GM12864 (cell line): ENCODE results near the gene HDAC8.
A peak's percentile ranks its signal among the peaks of the same experiment; 100 is the strongest.

Experiments
- DNase-seq: peaks from one replicate; pipeline ENCODE4 v3.0.0-alpha.2; 2011; ENCODE audit warnings: low read depth
- H3K4me3 ChIP-seq: 2 replicates; pipeline ENCODE4 v1.5.1; 2011; ENCODE audit warnings: mild to moderate bottlenecking, low read depth, low read length, control low read depth
- TF ChIP-seq, protein P1 (sequence below): IDR thresholded peaks from 2 replicates; pipeline ENCODE4 v1.5.1; 2011; ENCODE audit warnings: low read depth, mild to moderate bottlenecking, moderate library complexity, low read length, control low read depth, inconsistent platforms; ENCODE audit errors: missing control alignments

HDAC8 gene

DNA sequence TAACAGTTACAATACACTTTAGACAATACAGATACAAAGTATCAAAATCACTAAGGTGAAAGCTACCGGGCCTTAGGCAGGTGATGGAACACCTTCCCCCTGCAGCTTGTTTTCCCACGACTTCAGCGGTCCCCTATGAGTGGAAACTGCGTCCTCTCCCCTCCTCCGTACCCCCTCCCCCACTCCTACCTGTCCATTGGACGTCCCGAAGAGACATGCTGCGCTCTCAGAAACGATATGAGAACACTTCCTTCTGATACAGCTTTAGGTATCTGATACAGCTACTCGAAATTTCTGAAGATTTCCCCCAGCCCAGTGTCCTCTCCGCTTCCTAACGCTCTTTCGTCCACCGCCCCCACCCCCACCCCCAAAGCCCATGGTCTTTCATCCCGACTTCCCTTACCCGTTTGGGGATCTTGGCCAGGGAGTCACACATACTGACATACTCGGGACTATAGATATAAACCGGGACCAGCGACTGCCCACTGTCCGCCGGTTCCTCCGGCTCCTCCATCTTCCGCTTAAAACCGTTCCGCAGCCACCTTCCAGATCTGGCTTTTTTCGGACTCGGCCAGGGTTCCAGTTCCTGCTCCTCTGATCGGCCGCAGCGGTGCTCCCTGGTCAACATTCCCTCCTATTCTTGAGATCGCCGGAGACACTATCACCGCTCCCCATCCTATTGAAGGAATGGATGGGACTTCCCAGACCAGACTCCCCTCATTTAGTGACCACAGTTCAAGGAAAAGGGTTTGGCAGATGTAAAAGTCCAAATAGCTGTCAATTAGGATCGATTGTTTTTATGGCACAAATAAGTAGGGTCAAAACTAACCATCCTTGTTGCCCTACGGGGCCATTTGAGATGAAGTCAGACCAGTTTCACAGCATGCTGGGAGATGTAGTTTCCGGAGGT, at the start of gene HDAC8:
TSS of gene HDAC8 (minus strand) at position 596 of the 910 bp plus-strand sequence. CDS start at position 514, 82 bp downstream.
- peak; percentile 52 for DNase-seq
- TF ChIP-seq, protein P1, sequence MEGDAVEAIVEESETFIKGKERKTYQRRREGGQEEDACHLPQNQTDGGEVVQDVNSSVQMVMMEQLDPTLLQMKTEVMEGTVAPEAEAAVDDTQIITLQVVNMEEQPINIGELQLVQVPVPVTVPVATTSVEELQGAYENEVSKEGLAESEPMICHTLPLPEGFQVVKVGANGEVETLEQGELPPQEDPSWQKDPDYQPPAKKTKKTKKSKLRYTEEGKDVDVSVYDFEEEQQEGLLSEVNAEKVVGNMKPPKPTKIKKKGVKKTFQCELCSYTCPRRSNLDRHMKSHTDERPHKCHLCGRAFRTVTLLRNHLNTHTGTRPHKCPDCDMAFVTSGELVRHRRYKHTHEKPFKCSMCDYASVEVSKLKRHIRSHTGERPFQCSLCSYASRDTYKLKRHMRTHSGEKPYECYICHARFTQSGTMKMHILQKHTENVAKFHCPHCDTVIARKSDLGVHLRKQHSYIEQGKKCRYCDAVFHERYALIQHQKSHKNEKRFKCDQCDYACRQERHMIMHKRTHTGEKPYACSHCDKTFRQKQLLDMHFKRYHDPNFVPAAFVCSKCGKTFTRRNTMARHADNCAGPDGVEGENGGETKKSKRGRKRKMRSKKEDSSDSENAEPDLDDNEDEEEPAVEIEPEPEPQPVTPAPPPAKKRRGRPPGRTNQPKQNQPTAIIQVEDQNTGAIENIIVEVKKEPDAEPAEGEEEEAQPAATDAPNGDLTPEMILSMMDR: no peak
- H3K4me3 ChIP-seq: peak within 1 kb of the TSS; percentile 80

DNA sequence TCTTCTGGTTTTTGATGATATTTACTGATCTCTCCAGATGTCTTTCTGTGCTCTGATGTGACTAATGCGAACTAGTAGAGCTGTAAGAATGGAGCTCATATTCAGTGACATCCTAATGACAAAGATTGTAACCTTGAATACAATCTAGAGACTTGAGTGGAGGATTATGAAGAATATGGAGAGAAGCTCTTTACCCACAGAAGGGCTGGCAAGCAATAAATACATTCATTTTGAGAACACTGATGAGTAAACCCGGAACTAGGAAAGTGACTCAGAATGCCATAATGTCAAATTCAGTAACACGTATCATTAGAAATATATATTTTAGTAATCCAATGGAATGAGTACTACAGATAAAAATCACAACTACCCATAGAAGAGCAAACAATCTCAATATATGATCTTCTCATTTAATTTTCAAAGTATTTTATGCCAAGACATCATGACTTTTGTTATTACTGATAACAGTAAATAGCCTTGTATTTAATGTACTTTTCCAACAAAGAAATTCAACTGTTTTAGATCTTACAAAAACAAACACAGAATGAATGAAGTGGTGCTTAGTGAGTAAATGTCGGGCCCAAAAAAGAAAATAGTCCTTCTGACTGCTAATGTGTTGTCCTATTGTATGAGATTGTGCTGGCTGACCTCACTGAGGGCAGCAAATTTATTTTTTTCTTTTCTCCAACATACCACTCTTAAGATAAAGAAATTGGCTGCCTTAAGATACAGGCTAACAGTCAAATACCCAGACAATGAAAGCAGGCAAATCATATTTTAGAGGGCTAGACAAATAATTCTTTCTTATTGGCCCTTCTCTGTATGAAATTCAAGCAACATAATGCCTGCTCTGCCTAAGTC, 49.2 kb upstream of the HDAC8 start:
- DNase-seq: peak; percentile 15
- TF ChIP-seq, protein P1: no peak
- no peak overlapping the region for H3K4me3 ChIP-seq

DNA sequence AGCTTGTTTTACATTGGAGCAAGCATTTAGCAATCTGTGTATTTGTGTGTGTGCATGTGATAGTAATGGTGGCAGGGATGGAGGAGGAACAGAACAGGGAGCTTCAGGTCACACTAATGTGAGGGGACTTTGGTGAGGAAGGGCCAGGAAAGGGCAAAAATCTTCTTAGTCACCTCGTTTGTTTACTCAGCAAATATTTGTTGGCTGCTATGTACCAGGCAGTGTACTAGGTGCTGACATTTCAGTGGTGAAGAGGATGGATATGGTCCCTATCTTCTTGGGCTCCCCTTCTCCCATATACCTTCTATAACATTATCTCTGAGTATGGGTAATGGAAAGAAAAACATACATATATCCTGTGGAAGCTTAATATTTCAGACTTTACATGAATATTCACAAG, 48.5 kb upstream of the HDAC8 start:
- no peak for DNase-seq
- no peak overlapping the region for H3K4me3 ChIP-seq
- TF ChIP-seq, protein P1: no peak

DNA sequence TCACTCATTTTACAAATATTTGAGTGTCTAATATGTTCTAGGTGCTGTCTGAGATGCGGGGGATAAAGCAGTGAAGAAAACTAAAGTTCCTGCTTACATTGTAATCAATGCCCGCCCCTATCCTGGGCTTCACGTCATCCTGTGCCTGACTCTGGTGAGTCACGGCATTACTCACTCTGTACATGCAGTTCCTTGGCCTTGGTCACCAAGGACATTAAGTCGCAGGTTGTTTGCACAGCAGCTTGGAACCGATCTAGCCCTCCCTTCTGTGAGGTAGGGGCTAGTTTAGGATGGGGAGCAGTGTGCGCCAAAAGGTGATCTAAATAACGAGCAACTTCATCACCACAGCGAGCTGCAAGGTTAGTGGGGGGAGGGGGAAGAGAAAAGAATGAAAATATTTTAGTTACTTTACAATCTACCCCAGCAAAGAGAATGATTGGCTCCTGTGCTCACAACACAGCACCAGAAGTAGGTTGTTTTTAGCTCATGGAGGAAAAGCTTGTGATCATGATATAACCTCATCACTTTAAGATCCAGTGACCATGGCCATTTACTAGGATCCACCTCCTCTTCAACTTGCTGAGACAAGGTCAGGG, 48.0 kb upstream of the HDAC8 start:
- TF ChIP-seq, protein P1: no peak
- DNase-seq: no peak
- no peak overlapping the region for H3K4me3 ChIP-seq

DNA sequence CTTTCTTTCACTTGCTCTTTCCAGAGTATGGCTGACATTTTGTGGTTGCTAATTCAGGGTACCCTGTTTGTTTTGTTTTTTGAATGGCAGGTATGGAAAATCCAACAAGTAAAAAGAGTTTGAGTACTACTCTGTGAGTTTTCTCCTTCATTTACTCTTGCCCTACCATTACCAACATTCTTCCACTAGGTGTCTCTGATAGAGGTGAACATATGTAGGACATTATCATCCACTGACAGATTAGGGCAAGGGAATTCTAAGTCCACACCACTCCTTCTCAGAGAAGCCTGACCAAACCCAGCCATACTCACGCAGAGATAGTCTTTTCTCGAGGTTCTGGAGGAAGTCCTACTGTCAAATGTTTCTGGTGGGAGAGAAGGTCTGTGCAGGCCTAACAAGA, 36.7 kb upstream of the HDAC8 start:
- DNase-seq: no peak
- TF ChIP-seq, protein P1: peak; percentile 23
- H3K4me3 ChIP-seq: no peak overlapping the region

DNA sequence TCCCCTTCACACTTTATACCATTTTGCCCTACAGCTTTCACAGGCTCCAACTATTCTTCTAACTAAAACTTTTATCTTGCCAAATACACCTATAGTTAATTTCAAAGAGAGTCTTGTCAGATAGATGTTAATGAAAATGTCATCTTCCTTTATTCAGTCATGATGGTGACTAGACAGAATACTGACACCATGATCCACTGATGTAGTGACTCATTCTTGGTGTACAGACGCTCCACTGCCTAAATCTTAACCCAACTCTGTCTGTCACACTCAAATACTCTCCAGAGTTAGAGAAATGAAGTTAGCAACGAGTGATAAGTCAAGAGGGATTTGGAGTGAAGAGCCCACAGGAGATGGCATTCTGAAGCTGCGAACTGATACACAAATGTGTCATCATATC, 32.1 kb upstream of the HDAC8 start:
- TF ChIP-seq, protein P1: no peak
- H3K4me3 ChIP-seq: no peak overlapping the region
- DNase-seq: no peak
